ENCODE results near the gene TMEM220.
A peak's percentile ranks its signal among the peaks of the same experiment; 100 is the strongest.
"Not testable (repeated sequence)": the region's sequence is repeated elsewhere in the genome, so short reads cannot be mapped to it uniquely, and the experiment has no call there.

The TMEM220 gene

GRCh38 chr17:10727192-10727591 lies 2.6 kb downstream of the TMEM220 start:
- no peak for DNase-seq

GRCh38 chr17:10726196-10726595 lies 3.6 kb downstream of the TMEM220 start:
- DNase-seq, result no peak

GRCh38 chr17:10725262-10725661 lies 4.6 kb downstream of the TMEM220 start:
- no peak for DNase-seq

GRCh38 chr17:10724546-10725195 lies 5.2 kb downstream of the TMEM220 start:
- no peak for DNase-seq

- no peak for DNase-seq
These were observed 11.3 kb downstream of the TMEM220 start for GRCh38 chr17:10718547-10718946.

GRCh38 chr17:10716218-10716617 lies 13.6 kb downstream of the TMEM220 start:
- DNase-seq, result no peak

- DNase-seq, result no peak
These were observed 16.5 kb downstream of the TMEM220 start for GRCh38 chr17:10713318-10713717.

- no peak for DNase-seq
These were observed 24.1 kb downstream of the TMEM220 start for GRCh38 chr17:10705727-10706126.

- DNase-seq, result no peak
These were observed 27.2 kb downstream of the TMEM220 start for GRCh38 chr17:10702574-10702973.

- DNase-seq, result no peak
These were observed 30.0 kb downstream of the TMEM220 start for GRCh38 chr17:10699856-10700255.

GRCh38 chr17:10698096-10698818 lies 31.6 kb downstream of the TMEM220 start:
- DNase-seq, result peak; percentile 23

- peak; percentile 88 for DNase-seq
These were observed 32.4 kb downstream of the TMEM220 start, which contains the start of the genes ADPRM and SCO1 for GRCh38 chr17:10697092-10698081. Gene ADPRM (plus strand): TSS chr17:10697594. CDS start chr17:10704927, 7,333 bp downstream. Gene SCO1 (minus strand): TSS chr17:10697533. CDS start chr17:10697507, 26 bp downstream.

GRCh38 chr17:10695875-10696407 lies 33.9 kb downstream of the TMEM220 start:
- DNase-seq, result not testable (repeated sequence)

- DNase-seq, result no peak
These were observed 42.3 kb downstream of the TMEM220 start for GRCh38 chr17:10687499-10687898.

GRCh38 chr17:10683853-10684252 lies 46.0 kb downstream of the TMEM220 start:
- peak; percentile 22 for DNase-seq

GRCh38 chr17:10681866-10682446 lies 47.9 kb downstream of the TMEM220 start:
- no peak for DNase-seq

- DNase-seq, result no peak
These were observed 55.1 kb downstream of the TMEM220 start for GRCh38 chr17:10674704-10675103.

- no peak for DNase-seq
These were observed 56.5 kb downstream of the TMEM220 start for GRCh38 chr17:10673312-10673711.

GRCh38 chr17:10668775-10669174 lies 61.0 kb downstream of the TMEM220 start:
- DNase-seq, result no peak

- DNase-seq, result no peak
These were observed 62.9 kb downstream of the TMEM220 start for GRCh38 chr17:10666906-10667305.

- no peak for DNase-seq
These were observed 65.3 kb downstream of the TMEM220 start for GRCh38 chr17:10664571-10664970.
